Sigmoid colon (tissue), 7 donors: Measurements from ENCODE around the gene ZSWIM6. TPM values are rescaled to one million over a fixed set of nuclear protein-coding genes. Genes with fewer than 3 reads are reported as not detected.

Source experiments
- DNase-seq: peaks from one replicate; pipeline ENCODE4 v3.0.0-alpha.2; 2019
- H3K27ac ChIP-seq, 4 donors: fragments of 200-600 bp; sonication (generic); one replicate each; pipeline ENCODE4 v1.5.1; 2016 to 2019; ENCODE audit warnings: mild to moderate bottlenecking in 1 of 4
- H3K27me3 ChIP-seq, 3 donors: fragments of 200-600 bp; sonication (generic); one replicate each; pipeline ENCODE4 v1.5.1; 2019; ENCODE audit warnings: mild to moderate bottlenecking in 1 of 3
- H3K36me3 ChIP-seq, 4 donors: fragments of 200-600 bp; sonication (generic); one replicate each; pipeline ENCODE4 v1.5.1; 2016 to 2019
- H3K4me1 ChIP-seq, 4 donors: fragments of 200-600 bp; sonication (generic); one replicate each; pipeline ENCODE4 v1.5.1; 2017 to 2019
- H3K4me3 ChIP-seq, 4 donors: fragments of 200-600 bp; sonication (generic); one replicate each; pipeline ENCODE4 v1.5.1; 2017 to 2019; ENCODE audit warnings: mild to moderate bottlenecking in 2 of 4, moderate library complexity in 1 of 4
- H3K9me3 ChIP-seq, 4 donors: fragments of 200-600 bp in 3 of 4; sonication (generic) in 3 of 4; one replicate each; pipeline versions ENCODE4 v1.5.1 to v1.6.1; 2013 to 2019
- EP300 ChIP-seq, 4 donors: sonication (generic); formaldehyde crosslinking; IDR thresholded peaks; one replicate each; pipeline ENCODE4 v1.6.1; 2017; ENCODE audit warnings: antibody characterized with exemption in 4 of 4
- POLR2A ChIP-seq, 2 donors: fragments of 450-650 bp; IDR thresholded peaks; one replicate each; pipeline ENCODE4 v1.6.1; 2016; ENCODE audit warnings: antibody characterized with exemption in 2 of 2, mild to moderate bottlenecking in 2 of 2, moderate library complexity in 2 of 2
- POLR2AphosphoS5 ChIP-seq, 4 donors: sonication (generic); formaldehyde crosslinking; IDR thresholded peaks; one replicate each; pipeline ENCODE4 v1.6.1; 2017; ENCODE audit warnings: antibody characterized with exemption in 4 of 4
- WGBS, 2 donors: extraction: QIAGEN DNeasy Blood & Tissue Kit; methylation state at CpG; one replicate each; pipeline ENCODE4 v1.1.7; 2013; 5-methylcytosine and 5-hydroxymethylcytosine counted together
- intact Hi-C: fragments of 100-400 bp; cut with DNase I; formaldehyde crosslinking; loops from one replicate; pipeline ENCODE4 v1.15.1; 2023
- polyA plus RNA-seq, 3 donors: library from polyadenylated mRNA; stranded (reverse); fragments of 200-250 nt; gene quantifications; one replicate each; pipeline ENCODE4 v1.2.3, GENCODE V29; 2013
- total RNA-seq, 4 donors: library from RNA; depleted of rRNA; stranded (reverse); fragments of >200 nt; gene quantifications; one replicate each; pipeline ENCODE4 v1.1.0, GENCODE V29; 2016
- TF ChIP-seq, protein P1 (sequence below), 4 experiments: fragments of 450-650 bp in 3 of 4; fragments of 200-600 bp in 1 of 4; IDR thresholded peaks; one replicate each; pipeline ENCODE4 v1.5.1; 2016 to 2019; ENCODE audit warnings: antibody characterized with exemption in 4 of 4, mild to moderate bottlenecking in 3 of 4, moderate library complexity in 2 of 4
- donor health status: healthy with polysubstance abuse.
- donor health status: Bipolar disorder and iron deficiency.
- donor health status: healthy.

The ZSWIM6 gene
- total and polyA plus RNA-seq, 7 donors = 4.2 to 17.7 (median 11.3) TPM

DNA sequence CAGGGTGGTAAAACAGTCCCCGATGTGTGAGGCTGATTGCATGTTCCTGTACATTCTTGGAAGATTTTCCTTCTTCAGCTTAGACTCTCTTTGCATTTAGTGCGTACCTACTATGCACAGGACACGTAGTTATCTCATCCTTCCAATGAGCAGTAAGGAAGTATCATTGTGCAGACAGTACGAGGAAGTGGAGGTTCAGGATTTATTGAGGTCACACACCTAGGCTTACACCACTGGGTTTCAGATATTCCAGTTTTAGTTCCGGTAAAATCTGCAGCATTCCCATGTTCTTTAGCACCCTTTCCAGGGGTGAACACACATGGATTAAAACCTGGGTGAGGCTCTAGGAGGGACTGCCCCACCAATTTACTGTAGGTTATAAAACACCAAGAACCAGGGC, 238.7 kb downstream of the ZSWIM6 start:
- Histone ChIP-seq H3K27me3 (no peaks in the 10 kb centered on the region), H3K4me3 (no peak overlapping the region), H3K9me3 (no peaks in the 10 kb centered on the region), H3K27ac (no peak overlapping the region), H3K4me1 (no peaks in the 10 kb centered on the region), H3K36me3 (no peaks in the 10 kb centered on the region)
- WGBS, 2 donors = 62 to 83% methylated on average over 5 of the region's 5 CpGs
- TF ChIP-seq, protein P1, sequence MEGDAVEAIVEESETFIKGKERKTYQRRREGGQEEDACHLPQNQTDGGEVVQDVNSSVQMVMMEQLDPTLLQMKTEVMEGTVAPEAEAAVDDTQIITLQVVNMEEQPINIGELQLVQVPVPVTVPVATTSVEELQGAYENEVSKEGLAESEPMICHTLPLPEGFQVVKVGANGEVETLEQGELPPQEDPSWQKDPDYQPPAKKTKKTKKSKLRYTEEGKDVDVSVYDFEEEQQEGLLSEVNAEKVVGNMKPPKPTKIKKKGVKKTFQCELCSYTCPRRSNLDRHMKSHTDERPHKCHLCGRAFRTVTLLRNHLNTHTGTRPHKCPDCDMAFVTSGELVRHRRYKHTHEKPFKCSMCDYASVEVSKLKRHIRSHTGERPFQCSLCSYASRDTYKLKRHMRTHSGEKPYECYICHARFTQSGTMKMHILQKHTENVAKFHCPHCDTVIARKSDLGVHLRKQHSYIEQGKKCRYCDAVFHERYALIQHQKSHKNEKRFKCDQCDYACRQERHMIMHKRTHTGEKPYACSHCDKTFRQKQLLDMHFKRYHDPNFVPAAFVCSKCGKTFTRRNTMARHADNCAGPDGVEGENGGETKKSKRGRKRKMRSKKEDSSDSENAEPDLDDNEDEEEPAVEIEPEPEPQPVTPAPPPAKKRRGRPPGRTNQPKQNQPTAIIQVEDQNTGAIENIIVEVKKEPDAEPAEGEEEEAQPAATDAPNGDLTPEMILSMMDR (IDR thresholded peaks at IDR 0.05) = no peak
- DNase-seq = no peak
- intact Hi-C loops = no loop called here

DNA sequence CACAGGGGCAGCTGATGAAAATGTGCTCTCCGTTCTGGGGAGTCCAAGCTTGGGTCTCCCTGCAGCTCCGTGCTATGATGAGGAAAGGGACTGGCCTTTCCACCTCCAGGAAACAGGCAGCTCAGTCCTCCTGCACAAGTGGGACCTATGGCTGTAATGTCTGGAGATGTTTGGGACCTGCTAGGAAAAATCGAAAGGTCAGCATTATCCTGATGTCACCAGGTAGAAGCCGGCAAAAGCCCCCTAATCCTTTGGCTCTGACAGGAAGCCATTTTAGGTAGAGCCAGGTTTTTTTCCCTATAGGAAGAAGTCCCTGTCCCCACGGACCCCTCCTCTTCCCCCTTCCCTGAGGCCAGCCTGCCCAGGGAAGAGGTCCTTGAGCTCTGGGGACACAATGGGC, 240.9 kb downstream of the ZSWIM6 start:
- Histone ChIP-seq H3K27me3 (no peaks in the 10 kb centered on the region), H3K9me3 (no peaks in the 10 kb centered on the region), H3K27ac (no peak overlapping the region), H3K36me3 (no peaks in the 10 kb centered on the region), H3K4me3 (no peak overlapping the region), H3K4me1 (no peaks in the 10 kb centered on the region)
- WGBS, 2 donors = 93 to 94% methylated on average over 5 of the region's 5 CpGs
- intact Hi-C loops = no loop called here
- TF ChIP-seq POLR2AphosphoS5 (IDR thresholded peaks at IDR 0.05) (no peak), EP300 (IDR thresholded peaks at IDR 0.05) (no peak), POLR2A (IDR thresholded peaks at IDR 0.05) (no peak)
- TF ChIP-seq, protein P1 (IDR thresholded peaks at IDR 0.05) = no peak
- no peak for DNase-seq

DNA sequence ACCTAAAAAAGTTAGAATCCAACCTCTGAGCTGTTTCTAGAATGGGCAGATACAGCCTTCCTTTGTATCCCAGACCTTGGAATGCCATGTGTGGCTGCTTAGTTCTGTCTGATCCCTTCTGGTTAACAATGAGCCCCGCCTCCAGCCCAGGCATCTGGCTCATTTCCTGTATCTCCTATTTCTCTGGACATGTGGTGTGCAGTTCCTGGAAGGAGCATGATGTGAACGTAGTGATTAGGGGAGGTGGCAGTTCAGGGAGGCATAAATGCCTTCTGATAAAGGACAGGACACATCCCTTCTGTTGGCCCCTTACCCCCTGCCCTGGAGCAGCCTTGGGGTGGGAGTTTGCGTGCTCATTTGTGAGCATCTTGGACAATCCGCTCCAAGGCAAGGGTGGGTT, 243.0 kb downstream of the ZSWIM6 start:
- intact Hi-C loops = no loop called here
- H3K4me3 ChIP-seq = no peak overlapping the region
- no peak for DNase-seq
- no peaks in the 10 kb centered on the region for H3K36me3 ChIP-seq
- TF ChIP-seq, protein P1 (IDR thresholded peaks at IDR 0.05) = no peak
- no peak for TF ChIP-seq POLR2A (IDR thresholded peaks at IDR 0.05)
- no peak for TF ChIP-seq POLR2AphosphoS5 (IDR thresholded peaks at IDR 0.05)
- TF ChIP-seq EP300 (IDR thresholded peaks at IDR 0.05) = no peak
- WGBS, 2 donors = 71 to 78% methylated on average over 4 of the region's 4 CpGs
- no peaks in the 10 kb centered on the region for H3K9me3 ChIP-seq
- H3K27me3 ChIP-seq = no peaks in the 10 kb centered on the region
- H3K4me1 ChIP-seq = no peaks in the 10 kb centered on the region
- H3K27ac ChIP-seq = no peak overlapping the region

DNA sequence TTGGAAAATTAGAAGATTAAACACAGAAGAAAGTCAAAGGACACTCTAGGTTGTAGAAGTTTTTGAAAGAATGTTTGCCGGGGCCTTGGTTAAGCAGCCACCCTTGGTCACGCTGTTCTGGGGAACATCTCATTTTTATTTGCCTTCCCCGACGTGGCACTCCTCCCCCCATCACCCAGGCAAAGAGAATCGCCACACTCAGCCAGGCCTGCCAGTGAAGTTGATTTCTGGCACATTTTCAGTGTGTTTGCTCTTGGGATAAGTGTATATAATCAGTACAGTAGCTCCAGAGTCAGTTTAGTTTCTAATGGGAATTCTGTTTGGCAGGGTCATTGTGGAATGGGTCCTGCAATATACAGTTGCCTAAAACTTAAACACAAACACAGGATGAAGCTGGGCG, 243.5 kb downstream of the ZSWIM6 start:
- TF ChIP-seq POLR2A (IDR thresholded peaks at IDR 0.05) = no peak
- 88 to 92% methylated on average over 6 of the region's 6 CpGs for WGBS, 2 donors
- Histone ChIP-seq H3K4me1 (no peaks in the 10 kb centered on the region), H3K27ac (no peak overlapping the region), H3K9me3 (no peaks in the 10 kb centered on the region), H3K4me3 (no peak overlapping the region), H3K27me3 (no peaks in the 10 kb centered on the region), H3K36me3 (no peaks in the 10 kb centered on the region)
- no peak for DNase-seq
- intact Hi-C loops = no loop called here

DNA sequence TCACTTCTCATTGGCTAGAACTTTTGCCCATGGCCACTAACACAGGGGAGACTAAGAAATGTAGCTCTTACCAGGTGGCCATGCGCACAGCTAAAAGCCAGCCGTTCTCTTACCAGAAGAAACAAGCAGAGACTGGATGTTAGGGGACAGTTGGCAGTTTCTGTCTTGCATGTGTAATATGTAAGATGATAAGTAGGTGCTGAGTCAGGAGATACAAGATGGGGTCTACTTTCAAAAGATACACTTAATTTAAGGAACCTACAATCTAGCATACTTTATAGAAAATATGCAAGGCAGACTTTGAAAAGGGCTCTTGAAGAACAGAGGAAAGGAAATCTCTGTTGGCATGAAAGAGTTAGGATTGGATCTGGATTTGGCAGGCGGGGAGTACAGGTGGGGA, 244.5 kb downstream of the ZSWIM6 start:
- WGBS, 2 donors = 96% methylated on average over 3 of the region's 3 CpGs
- Histone ChIP-seq H3K9me3 (no peaks in the 10 kb centered on the region), H3K36me3 (no peaks in the 10 kb centered on the region), H3K4me3 (no peak overlapping the region), H3K27ac (no peak overlapping the region), H3K4me1 (no peaks in the 10 kb centered on the region), H3K27me3 (no peaks in the 10 kb centered on the region)
- DNase-seq = no peak
- intact Hi-C loops = no loop called here
- no peak for TF ChIP-seq POLR2A (IDR thresholded peaks at IDR 0.05)
- TF ChIP-seq EP300 (IDR thresholded peaks at IDR 0.05) = no peak
- TF ChIP-seq POLR2AphosphoS5 (IDR thresholded peaks at IDR 0.05) = no peak
- TF ChIP-seq, protein P1 (IDR thresholded peaks at IDR 0.05) = no peak
